ENCODE measurements around the gene TIMM13.
"Not testable (repeated sequence)": the region's sequence is repeated elsewhere in the genome, so short reads cannot be mapped to it uniquely, and the experiment has no call there.

TIMM13 gene

GRCh38 chr19:2460245-2460644, 32.9 kb upstream of the TIMM13 start:
- TF ChIP-seq CTCF (IDR thresholded peaks at IDR 0.05; ENCODE audit: insufficient read depth, low read depth, low read length, missing control alignments) = no peak

DNA sequence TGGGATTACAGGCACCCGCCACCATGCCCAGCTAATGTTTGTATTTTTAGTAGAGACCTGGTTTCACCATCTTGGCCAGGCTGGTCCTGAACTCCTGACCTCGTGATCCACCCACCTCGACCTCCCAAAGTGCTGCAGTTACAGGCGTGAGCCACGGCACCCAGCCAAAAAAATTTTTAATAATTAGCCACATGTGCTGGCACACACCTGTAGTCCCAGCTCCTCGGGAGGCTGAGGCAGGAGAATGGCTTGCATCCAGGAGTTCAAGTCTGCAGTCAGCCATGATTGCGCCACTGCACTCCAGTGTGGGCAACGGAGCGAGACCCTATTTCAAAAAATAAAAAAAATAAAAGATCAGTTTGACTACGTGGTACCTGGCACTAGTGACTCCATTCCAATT, 31.4 kb upstream of the TIMM13 start:
- H3K4me3 ChIP-seq (ENCODE audit: low read length); DNase-seq (ENCODE audit: low read depth): not testable (repeated sequence)

More at GRCh38 chr19:2460245-2460644, 32.9 kb upstream of the TIMM13 start:
- no peak overlapping the region for H3K4me3 ChIP-seq (ENCODE audit: low read length)
- no peak for DNase-seq (ENCODE audit: low read depth)

GRCh38 chr19:2458054-2458453, 30.7 kb upstream of the TIMM13 start:
- no peak for TF ChIP-seq CTCF (IDR thresholded peaks at IDR 0.05; ENCODE audit: insufficient read depth, low read depth, low read length, missing control alignments)
- no peak overlapping the region for H3K4me3 ChIP-seq (ENCODE audit: low read length)
- no peak for DNase-seq (ENCODE audit: low read depth)

DNA sequence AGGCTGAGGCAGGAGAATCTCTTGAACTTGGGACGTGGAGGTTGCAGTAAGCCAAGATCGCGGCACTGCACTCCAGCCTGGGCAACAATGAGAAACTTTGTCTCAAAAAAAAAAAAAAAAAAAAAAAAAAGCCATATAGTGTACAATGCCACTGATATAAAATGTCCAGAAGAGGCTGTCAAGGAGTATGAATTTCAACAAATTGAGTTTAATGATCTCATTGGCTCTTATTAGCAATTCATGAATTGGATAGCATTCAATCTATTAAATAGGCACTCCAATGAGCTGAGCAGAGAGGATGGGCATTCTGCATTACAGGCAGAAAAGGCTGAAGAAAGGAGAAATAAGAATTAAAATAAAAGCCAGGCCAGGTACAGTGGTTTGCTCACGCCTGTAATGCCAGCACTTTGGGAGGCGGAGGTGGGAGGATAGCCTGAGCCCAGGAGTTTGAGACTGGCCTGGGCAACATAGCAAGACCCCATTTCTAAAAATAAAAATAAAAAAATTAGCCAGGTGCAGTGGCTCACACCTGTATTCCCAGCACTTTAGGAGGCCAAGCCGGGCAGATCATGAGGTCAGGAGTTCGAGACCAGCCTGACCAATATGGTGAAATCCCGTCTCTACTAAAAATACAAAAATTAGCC, 30.1 kb upstream of the TIMM13 start:
- TF ChIP-seq CTCF (IDR thresholded peaks at IDR 0.05; ENCODE audit: insufficient read depth, low read depth, low read length, missing control alignments) = no peak
- DNase-seq (ENCODE audit: low read depth) = no peak
- peak overlapping the region; percentile 34 for H3K4me3 ChIP-seq (ENCODE audit: low read length)

- peak; percentile 25 for DNase-seq (ENCODE audit: low read depth)
- no peak for TF ChIP-seq CTCF (IDR thresholded peaks at IDR 0.05; ENCODE audit: insufficient read depth, low read depth, low read length, missing control alignments)
- peak overlapping the region; percentile 85 for H3K4me3 ChIP-seq (ENCODE audit: low read length)
Observed at GRCh38 chr19:2455851-2456570, 28.6 kb upstream of the TIMM13 start.

DNA sequence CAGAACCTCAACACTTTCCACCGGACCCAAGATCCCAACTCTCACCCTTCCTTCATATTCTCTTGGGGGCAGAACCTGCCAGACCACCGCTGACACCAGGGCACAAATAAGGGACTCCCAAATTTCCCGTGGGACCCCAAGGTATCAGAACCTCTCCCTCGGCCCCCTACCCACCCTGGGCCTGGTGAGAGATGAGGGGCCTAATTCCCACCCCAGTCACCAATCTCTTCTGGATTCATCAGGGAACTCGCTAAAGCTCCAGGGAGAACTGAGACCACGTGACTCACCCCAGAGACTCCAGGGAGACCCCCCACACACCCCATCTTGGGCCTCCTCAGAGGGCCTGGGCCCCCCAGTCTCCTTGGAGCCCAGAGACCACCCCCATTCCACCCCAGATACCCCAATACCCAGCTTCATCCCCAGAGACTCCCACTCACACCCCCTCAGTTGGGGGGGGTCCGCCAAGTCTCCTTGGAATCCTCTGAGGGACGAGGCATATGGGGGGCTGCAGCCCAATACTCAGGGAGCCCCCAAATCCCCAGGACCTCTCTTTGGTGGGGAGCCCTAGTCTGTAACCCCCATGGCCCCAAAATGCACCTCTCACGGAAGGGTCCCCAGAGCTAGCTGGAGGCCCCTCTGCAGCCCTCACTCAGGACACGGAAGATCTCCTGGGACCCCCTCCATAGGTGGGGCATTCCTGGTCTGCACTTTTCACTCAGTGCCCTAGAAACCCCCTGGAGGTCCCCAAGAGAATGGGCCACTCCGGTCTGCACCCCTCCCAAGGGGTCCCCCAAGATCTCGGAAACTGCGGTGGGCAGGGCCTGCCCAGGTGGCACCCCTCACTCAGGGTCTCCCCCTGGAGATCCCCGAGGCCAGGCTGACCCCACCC, 27.8 kb upstream of the TIMM13 start:
- DNase-seq (ENCODE audit: low read depth) = no peak
- peak overlapping the region; percentile 85 for H3K4me3 ChIP-seq (ENCODE audit: low read length)
- TF ChIP-seq CTCF (IDR thresholded peaks at IDR 0.05; ENCODE audit: insufficient read depth, low read depth, low read length, missing control alignments) = no peak

All from epithelial cell of esophagus (primary cell).